ENCODE results near the gene B3GNT9. TPM values are rescaled to one million over a fixed set of nuclear protein-coding genes. Genes with fewer than 3 reads are reported as not detected.

B3GNT9 gene, protein sequence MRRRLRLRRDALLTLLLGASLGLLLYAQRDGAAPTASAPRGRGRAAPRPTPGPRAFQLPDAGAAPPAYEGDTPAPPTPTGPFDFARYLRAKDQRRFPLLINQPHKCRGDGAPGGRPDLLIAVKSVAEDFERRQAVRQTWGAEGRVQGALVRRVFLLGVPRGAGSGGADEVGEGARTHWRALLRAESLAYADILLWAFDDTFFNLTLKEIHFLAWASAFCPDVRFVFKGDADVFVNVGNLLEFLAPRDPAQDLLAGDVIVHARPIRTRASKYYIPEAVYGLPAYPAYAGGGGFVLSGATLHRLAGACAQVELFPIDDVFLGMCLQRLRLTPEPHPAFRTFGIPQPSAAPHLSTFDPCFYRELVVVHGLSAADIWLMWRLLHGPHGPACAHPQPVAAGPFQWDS
- total RNA-seq, result 37.2 and 42.5 TPM in 2 replicates

DNA sequence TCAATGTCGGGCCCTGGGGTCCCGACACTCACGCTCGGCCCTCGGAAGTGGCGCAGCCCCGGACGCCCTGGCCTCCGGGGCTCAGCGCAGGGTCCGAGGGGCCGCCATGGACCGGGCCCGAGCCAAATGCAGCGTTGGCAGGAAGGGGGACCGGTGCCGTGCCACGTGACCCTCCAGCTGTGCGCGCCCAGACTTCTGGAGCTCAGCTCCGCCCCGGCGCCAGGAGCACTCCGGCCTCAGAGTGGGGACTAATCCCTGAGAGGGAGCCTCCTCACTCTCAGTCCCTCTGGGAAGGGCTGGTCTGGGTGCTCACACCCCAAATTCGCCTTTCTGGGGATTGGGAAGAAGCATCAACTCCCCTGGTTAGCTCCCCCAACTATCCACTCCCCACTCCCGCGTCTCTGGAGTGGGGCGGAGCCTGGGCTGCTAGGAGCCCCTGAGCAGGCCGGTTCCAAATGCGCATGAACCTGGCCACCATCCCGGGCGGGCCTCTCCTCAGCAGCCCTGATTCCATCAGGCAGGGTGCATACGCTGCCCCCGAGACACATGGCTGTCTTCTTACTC is at the start of gene B3GNT9:
Gene B3GNT9 (minus strand): TSS at position 166 of the 564 bp plus-strand sequence. CDS start 513 bp downstream, outside the sequence.

GRCh38 chr16:67199011-67199807 is 48.4 kb upstream of the B3GNT9 start, which contains the start of gene ELMO3:
Gene ELMO3, plus strand, starts transcription at chr16:67199131. Its CDS starts 196 bp downstream, at chr16:67199327.

DNA sequence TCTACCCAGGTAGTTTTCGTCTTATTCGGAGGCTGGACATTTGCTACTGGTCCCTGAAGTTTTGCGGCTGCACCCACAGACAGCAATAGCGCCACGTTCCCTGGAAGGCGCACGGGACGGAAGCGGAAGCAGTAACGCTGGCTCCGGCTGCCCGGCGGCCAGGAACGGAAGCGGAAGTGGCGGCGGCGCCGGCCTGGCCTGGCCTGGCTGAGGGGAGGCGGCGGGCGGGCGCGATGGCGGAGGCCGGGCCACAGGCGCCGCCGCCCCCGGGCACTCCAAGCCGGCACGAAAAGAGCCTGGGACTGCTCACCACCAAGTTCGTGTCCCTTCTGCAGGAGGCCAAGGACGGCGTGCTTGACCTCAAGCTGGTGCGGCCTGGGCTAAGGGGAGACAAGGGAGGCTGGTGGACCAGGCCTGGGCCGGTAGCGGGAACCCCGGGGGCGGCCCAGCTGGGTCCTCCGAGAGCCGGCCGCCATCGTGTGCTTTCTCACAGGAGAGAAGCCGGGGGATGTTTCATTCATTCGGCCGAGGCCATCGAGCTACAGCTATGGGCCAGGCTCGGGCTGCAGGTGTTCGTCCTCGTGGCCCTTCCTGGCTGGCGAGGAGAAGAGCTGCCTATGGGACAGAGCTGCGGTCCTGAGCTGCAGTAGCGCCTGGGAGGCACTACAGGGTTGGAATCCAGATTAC is 41.3 kb upstream of the B3GNT9 start, which contains the start of gene E2F4:
Gene E2F4 (plus strand): TSS at position 161 of the 687 bp plus-strand sequence. CDS start 73 bp downstream, at position 234.

GRCh38 chr16:67190041-67190440 is 39.2 kb upstream of the B3GNT9 start, which contains the start of gene EXOC3L1:
Gene EXOC3L1, minus strand, starts transcription at chr16:67190136. Its CDS starts 460 bp downstream, at chr16:67189676.

DNA sequence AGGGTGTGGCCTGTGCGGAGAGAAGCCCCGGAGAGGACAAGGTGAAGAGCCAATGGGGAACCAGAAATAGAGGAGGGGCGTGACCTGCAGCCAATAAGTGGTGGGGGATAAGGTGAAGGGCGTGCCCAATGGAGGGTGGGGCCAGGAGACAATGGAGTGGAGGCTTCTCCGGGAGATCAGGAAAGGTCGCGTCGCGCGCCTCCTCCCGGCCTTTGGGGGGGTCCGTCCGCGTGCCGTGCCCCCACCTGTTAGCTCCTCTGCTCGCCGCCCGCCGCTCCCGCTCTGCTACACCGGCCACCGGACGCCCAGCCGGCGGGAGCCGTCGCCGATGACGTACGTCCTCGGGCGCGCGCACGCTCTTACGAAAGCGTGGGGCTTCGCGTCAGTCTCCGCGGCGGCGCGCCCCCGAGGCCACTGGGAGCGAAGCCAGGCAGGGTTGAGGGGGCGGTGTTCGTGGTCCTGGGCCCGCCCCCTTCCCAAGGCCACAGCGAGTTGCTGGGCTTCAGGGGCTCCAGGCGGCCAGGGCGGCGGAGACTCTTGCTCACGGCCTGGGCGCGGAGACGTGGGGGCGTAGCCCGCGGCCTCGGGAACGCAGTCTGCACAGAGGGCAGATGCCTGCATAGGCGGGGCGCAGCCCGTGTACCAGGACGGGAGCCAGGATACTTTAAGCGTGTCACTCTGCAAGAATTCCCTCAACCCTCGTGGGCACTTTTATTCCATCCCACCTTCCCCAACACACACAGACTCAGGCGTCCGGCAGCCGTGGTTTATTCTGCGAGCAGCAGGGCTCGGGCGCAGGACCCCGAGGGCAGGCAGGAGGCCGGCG is 33.0 kb upstream of the B3GNT9 start, which contains the start of gene MATCAP1:
Gene MATCAP1 (minus strand): TSS at position 337 of the 826 bp plus-strand sequence. CDS start 3,353 bp downstream, outside the sequence.

GRCh38 chr16:67170168-67170948 is 19.6 kb upstream of the B3GNT9 start, which contains the start of gene NOL3:
Gene NOL3, plus strand, starts transcription at chr16:67170538.

GRCh38 chr16:67164599-67165061 is 13.8 kb upstream of the B3GNT9 start, which contains the start of gene HSF4:
Gene HSF4, plus strand, starts transcription at chr16:67164745. Its CDS starts 67 bp downstream, at chr16:67164812.

DNA sequence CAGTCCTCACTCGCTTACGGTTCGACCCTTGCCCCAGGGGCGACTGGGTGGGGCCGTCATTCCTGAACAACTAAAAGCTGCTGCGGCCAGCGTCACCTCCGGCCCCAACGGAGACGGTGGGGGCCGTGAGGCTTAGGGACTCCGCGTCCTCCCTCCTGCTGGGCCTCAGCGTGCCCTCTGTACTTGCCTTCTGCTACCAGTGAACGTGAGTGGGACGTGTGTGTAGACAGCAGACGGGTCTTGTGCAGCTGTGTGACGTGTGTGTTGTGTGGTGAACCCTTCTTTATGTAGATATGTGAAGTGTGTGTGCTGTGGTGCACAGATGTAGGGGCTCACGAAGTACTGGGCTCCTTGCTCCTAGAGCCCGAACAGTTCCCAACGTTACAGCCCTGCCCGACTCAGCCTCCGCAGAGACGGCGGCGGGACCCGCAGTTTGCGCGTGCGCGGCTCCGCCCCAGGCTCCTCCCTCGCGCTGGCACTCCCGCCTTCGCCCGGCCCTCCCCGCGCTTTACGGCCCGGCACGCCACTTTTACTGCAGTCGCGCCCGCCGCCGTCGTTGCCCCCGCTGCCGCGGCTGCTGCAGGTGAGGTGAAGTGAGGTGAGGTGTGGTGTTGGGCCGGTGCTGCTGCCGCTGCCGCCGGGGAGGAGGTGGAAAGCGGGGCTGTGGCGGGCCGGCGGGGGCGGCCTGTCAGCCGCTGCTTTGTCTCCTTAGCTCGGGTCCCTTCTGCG is 41.2 kb downstream of the B3GNT9 start, which contains the start of gene PHAF1:
Gene PHAF1 (plus strand): TSS at position 535 of the 729 bp plus-strand sequence. CDS start 235 bp downstream, outside the sequence.

Other genes with a start within 250 kb of the B3GNT9 start
- gene CDH16, start 232.1 kb downstream of the B3GNT9 start, total RNA-seq, result not detected in 2 replicates
- 10.6 and 14.4 TPM in 2 replicates for gene RRAD, start 225.5 kb downstream of the B3GNT9 start, total RNA-seq
- 143 and 174 TPM in 2 replicates for gene CIAO2B, start 216.6 kb downstream of the B3GNT9 start, total RNA-seq
- 17.9 and 22.5 TPM in 2 replicates for gene CES2, start 215.5 kb downstream of the B3GNT9 start, total RNA-seq
- not detected in 2 replicates for gene CES3, start 189.7 kb downstream of the B3GNT9 start, total RNA-seq
- 2.5 and 3.2 TPM in 2 replicates for gene CES4A, start 162.4 kb downstream of the B3GNT9 start, total RNA-seq
- 37.2 and 62.0 TPM in 2 replicates for gene CBFB, start 121.8 kb downstream of the B3GNT9 start, total RNA-seq
- 13.5 and 13.8 TPM in 2 replicates for gene PHAF1, start 41.1 kb downstream of the B3GNT9 start, total RNA-seq
- gene TRADD, start 8.9 kb upstream of the B3GNT9 start, total RNA-seq, result 32.9 and 33.7 TPM in 2 replicates
- gene FBXL8, start 9.0 kb upstream of the B3GNT9 start, total RNA-seq, result 17.0 and 17.4 TPM in 2 replicates
- 0.86 and 3.4 TPM in 2 replicates for gene HSF4, start 13.7 kb upstream of the B3GNT9 start, total RNA-seq
- 16.7 and 22.9 TPM in 2 replicates for gene NOL3, start 19.5 kb upstream of the B3GNT9 start, total RNA-seq
- gene MATCAP1, start 33.0 kb upstream of the B3GNT9 start, total RNA-seq, result 4.3 and 15.6 TPM in 2 replicates
- not detected in 2 replicates for gene EXOC3L1, start 39.1 kb upstream of the B3GNT9 start, total RNA-seq
- gene E2F4, start 41.2 kb upstream of the B3GNT9 start, total RNA-seq, result 89.7 and 95.9 TPM in 2 replicates
- gene ELMO3, start 48.1 kb upstream of the B3GNT9 start, total RNA-seq, result 0.58 and 1.6 TPM in 2 replicates
- 51.3 and 82.9 TPM in 2 replicates for gene TMEM208, start 76.1 kb upstream of the B3GNT9 start, total RNA-seq
- gene FHOD1, start 96.5 kb upstream of the B3GNT9 start, total RNA-seq, result 24.6 and 36.6 TPM in 2 replicates
- gene SLC9A5, start 98.0 kb upstream of the B3GNT9 start, total RNA-seq, result 1.4 and 3.2 TPM in 2 replicates
- gene PLEKHG4, start 128.5 kb upstream of the B3GNT9 start, total RNA-seq, result 17.3 and 27.3 TPM in 2 replicates
- under 0.01 TPM in 1 of 2 replicates, not detected in the other for gene KCTD19, start 175.7 kb upstream of the B3GNT9 start, total RNA-seq
- gene LRRC36, start 175.8 kb upstream of the B3GNT9 start, total RNA-seq, result 0.71 TPM in 1 of 2 replicates, not detected in the other
- gene TPPP3, start 242.5 kb upstream of the B3GNT9 start, total RNA-seq, result 0.29 and 3.2 TPM in 2 replicates